SK-N-SH (cell line): Measurements from ENCODE around the gene SSTR4.

Experiments used
- CHD2 ChIP-seq: fragments of 150-350 bp; IDR thresholded peaks from 2 replicates; pipeline ENCODE4 v1.6.1; 2018; ENCODE audit warnings: low read length; ENCODE audit not compliant: partially characterized antibody
- CTCF ChIP-seq: fragments of 200-600 bp; sonication (generic); IDR thresholded peaks from 2 replicates; pipeline ENCODE4 v1.6.1; 2017; ENCODE audit warnings: antibody characterized with exemption, mild to moderate bottlenecking, moderate library complexity
- EP300 ChIP-seq, 2 experiments: IDR thresholded peaks; 2 replicates each; pipeline versions ENCODE4 v1.4.0 to v1.6.1; 2012; ENCODE audit warnings: borderline replicate concordance in 1 of 2, low read depth in 1 of 2, low read length in 1 of 2
- EZH2phosphoT487 ChIP-seq: fragments of 200-600 bp; sonication (generic); IDR thresholded peaks from 2 replicates; pipeline ENCODE4 v1.6.1; 2017; ENCODE audit warnings: low read depth, mixed run types, mild to moderate bottlenecking, antibody characterized with exemption, moderate library complexity, borderline replicate concordance
- IRF3 ChIP-seq: fragments of 150-350 bp; IDR thresholded peaks from 2 replicates; pipeline ENCODE4 v1.6.1; 2016; ENCODE audit warnings: mild to moderate bottlenecking, low read depth, low read length
- POLR2AphosphoS5 ChIP-seq: IDR thresholded peaks from 2 replicates; pipeline ENCODE4 v1.6.1; 2012; ENCODE audit warnings: low read depth, low read length
- RAD21 ChIP-seq: IDR thresholded peaks from 2 replicates; pipeline ENCODE4 v1.6.1; 2012; ENCODE audit warnings: mild to moderate bottlenecking, low read length
- RFX5 ChIP-seq: IDR thresholded peaks from 2 replicates; pipeline ENCODE4 v1.6.1; 2012; ENCODE audit warnings: mild to moderate bottlenecking, improper control_type of control experiment, low read length
- TAF1 ChIP-seq: IDR thresholded peaks from 2 replicates; pipeline ENCODE4 v1.6.1; 2012; ENCODE audit warnings: low read depth, mild to moderate bottlenecking, low read length, moderate library complexity, borderline replicate concordance
- TCF12 ChIP-seq: IDR thresholded peaks from 2 replicates; pipeline ENCODE4 v1.4.0; 2012
- ZBTB33 ChIP-seq: IDR thresholded peaks from 2 replicates; pipeline ENCODE4 v1.4.0; 2012; ENCODE audit warnings: low read depth, borderline replicate concordance
- TF ChIP-seq, protein P1 (sequence below): IDR thresholded peaks from 2 replicates; pipeline ENCODE4 v1.4.0; 2012; ENCODE audit warnings: low read depth
- TF ChIP-seq, protein P2 (sequence below): fragments of 150-350 bp; IDR thresholded peaks from 2 replicates; pipeline ENCODE4 v1.6.1; 2017; ENCODE audit warnings: antibody characterized with exemption, low read length, low read depth, borderline replicate concordance

- no peak for TF ChIP-seq CTCF
- TF ChIP-seq RAD21: no peak
- TF ChIP-seq, protein P1, sequence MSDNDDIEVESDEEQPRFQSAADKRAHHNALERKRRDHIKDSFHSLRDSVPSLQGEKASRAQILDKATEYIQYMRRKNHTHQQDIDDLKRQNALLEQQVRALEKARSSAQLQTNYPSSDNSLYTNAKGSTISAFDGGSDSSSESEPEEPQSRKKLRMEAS: no peak
- no peak for TF ChIP-seq IRF3
- TF ChIP-seq ZBTB33: no peak
- TF ChIP-seq EZH2phosphoT487: no peak
- TF ChIP-seq RFX5: no peak
- no peak for TF ChIP-seq CHD2
- no peak for TF ChIP-seq POLR2AphosphoS5
- TF ChIP-seq, protein P2, sequence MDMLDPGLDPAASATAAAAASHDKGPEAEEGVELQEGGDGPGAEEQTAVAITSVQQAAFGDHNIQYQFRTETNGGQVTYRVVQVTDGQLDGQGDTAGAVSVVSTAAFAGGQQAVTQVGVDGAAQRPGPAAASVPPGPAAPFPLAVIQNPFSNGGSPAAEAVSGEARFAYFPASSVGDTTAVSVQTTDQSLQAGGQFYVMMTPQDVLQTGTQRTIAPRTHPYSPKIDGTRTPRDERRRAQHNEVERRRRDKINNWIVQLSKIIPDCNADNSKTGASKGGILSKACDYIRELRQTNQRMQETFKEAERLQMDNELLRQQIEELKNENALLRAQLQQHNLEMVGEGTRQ: no peak
- TF ChIP-seq EP300 (IDR thresholded peaks at IDR 0.05; ENCODE audit: borderline replicate concordance in 1 of 2, low read depth in 1 of 2, low read length in 1 of 2): no peak
- no peak for TF ChIP-seq TAF1
- no peak for TF ChIP-seq TCF12
Observed at GRCh38 chr20:23003881-23004460, 31.1 kb upstream of the SSTR4 start.
